ENCODE measurements around the gene DNMT3L.

DNA sequence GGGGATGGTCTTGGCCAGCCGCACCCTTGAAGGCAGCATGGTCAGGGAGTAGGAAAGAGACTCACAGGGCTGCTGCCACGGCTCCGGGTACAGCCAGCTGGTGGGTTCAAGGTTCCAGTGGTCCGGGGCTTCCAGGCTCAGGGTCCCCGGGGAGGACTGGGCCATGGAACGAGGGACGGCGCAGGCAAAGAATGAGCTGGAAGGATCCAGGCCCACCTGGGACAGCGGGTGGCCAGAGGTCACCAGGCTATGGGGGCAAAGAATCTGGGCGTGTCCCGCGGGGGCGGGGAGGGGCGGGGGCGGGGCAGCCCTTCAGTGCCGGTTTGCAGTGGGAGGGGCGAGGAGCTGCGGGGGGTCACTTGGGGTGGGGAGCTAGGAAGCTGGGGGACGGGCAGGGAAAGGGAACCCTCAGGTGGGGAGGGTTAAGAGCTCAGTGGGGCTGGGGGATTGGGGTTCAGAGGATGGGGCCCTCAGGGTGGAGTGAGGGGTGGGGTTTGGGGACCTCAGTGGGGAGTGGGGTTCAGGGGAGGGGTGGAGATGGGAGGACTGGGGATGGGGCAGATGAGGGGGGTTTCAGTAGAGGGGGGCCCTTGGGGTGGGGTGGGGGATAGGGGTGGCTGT is at the start of gene DNMT3L:
- no peak for TF ChIP-seq POLR2AphosphoS5 (IDR thresholded peaks at IDR 0.05)
- TF ChIP-seq, protein P1, sequence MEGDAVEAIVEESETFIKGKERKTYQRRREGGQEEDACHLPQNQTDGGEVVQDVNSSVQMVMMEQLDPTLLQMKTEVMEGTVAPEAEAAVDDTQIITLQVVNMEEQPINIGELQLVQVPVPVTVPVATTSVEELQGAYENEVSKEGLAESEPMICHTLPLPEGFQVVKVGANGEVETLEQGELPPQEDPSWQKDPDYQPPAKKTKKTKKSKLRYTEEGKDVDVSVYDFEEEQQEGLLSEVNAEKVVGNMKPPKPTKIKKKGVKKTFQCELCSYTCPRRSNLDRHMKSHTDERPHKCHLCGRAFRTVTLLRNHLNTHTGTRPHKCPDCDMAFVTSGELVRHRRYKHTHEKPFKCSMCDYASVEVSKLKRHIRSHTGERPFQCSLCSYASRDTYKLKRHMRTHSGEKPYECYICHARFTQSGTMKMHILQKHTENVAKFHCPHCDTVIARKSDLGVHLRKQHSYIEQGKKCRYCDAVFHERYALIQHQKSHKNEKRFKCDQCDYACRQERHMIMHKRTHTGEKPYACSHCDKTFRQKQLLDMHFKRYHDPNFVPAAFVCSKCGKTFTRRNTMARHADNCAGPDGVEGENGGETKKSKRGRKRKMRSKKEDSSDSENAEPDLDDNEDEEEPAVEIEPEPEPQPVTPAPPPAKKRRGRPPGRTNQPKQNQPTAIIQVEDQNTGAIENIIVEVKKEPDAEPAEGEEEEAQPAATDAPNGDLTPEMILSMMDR (IDR thresholded peaks at IDR 0.05 in 8 of 11, conservative IDR thresholded peaks at IDR 0.05 in 3 of 11), result no peak
- no peak for TF ChIP-seq POLR2A (IDR thresholded peaks at IDR 0.05)

Data from spleen (tissue), 7 donors.